Measurements from ENCODE around the gene ANXA6.

DNA sequence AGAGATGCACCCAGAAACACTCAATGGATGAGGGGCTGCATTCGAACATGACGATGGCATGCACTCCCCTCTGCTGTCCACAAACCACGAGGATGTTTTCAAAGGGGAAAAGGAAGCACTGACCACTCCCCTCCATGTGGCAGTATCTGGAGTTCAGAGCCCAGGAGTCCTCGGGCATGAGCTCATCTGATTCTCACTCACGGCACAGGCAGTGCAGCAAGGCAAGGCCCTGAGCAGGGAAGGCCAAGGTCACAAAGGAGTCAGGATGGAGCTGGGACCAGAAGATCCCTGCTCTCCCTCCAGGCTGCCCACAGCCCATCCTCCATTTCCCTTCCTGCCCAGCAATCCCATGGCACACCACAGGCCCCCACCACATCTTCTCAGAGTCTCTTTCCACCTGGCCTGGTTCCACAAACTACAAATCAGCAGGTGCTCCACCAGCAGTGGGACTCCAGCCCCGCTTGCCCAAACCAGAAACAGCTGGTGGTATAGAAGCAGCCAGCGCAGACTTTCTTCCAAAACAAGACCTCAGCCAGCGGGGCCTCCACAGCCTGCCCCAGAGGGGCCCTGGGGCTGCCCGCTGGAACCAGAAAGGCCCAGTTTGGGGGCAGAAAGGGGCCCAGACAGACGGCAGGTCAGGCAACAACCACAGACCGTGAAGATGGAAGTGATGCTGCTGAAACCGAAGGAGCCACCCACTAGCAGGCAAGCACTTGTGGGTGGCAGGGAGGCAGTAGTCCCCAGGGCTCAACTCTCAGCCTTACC, 89.0 kb downstream of the ANXA6 start:
- TF ChIP-seq, protein P1, sequence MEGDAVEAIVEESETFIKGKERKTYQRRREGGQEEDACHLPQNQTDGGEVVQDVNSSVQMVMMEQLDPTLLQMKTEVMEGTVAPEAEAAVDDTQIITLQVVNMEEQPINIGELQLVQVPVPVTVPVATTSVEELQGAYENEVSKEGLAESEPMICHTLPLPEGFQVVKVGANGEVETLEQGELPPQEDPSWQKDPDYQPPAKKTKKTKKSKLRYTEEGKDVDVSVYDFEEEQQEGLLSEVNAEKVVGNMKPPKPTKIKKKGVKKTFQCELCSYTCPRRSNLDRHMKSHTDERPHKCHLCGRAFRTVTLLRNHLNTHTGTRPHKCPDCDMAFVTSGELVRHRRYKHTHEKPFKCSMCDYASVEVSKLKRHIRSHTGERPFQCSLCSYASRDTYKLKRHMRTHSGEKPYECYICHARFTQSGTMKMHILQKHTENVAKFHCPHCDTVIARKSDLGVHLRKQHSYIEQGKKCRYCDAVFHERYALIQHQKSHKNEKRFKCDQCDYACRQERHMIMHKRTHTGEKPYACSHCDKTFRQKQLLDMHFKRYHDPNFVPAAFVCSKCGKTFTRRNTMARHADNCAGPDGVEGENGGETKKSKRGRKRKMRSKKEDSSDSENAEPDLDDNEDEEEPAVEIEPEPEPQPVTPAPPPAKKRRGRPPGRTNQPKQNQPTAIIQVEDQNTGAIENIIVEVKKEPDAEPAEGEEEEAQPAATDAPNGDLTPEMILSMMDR (IDR thresholded peaks at IDR 0.05 in 4 of 5, conservative IDR thresholded peaks at IDR 0.05 in 1 of 5) = no peak
- peak in 1 of 2 donors; percentile 17 for TF ChIP-seq POLR2A (IDR thresholded peaks at IDR 0.05)

Measured in gastrocnemius medialis (tissue), 4 donors.